IPS DF 4.7 (cell line): ENCODE measurements around the gene KCND3.

ENCODE experiments used
- DNase-seq: peaks from one replicate; pipeline ENCODE4 v3.0.0-alpha.2; 2013; ENCODE audit warnings: low spot score; ENCODE audit errors: extremely low read depth

KCND3 gene

GRCh38 chr1:111848852-111849545 is 140.5 kb downstream of the KCND3 start:
- no peak for DNase-seq

- no peak for DNase-seq
Observed at GRCh38 chr1:111847466-111847865, 142.0 kb downstream of the KCND3 start.

- no peak for DNase-seq
Observed at GRCh38 chr1:111846842-111847241, 142.6 kb downstream of the KCND3 start.

- DNase-seq, result no peak
Observed at GRCh38 chr1:111843177-111843576, 146.3 kb downstream of the KCND3 start.

GRCh38 chr1:111842411-111842810 is 147.1 kb downstream of the KCND3 start:
- DNase-seq, result no peak

- no peak for DNase-seq
Observed at GRCh38 chr1:111841746-111842145, 147.7 kb downstream of the KCND3 start.

- DNase-seq, result no peak
Observed at GRCh38 chr1:111841189-111841588, 148.3 kb downstream of the KCND3 start.

GRCh38 chr1:111837393-111837792 is 152.1 kb downstream of the KCND3 start:
- DNase-seq, result no peak

- DNase-seq, result no peak
Observed at GRCh38 chr1:111836111-111836510, 153.4 kb downstream of the KCND3 start.

GRCh38 chr1:111835514-111835913 is 154.0 kb downstream of the KCND3 start:
- no peak for DNase-seq

GRCh38 chr1:111834956-111835355 is 154.5 kb downstream of the KCND3 start:
- DNase-seq, result no peak

- no peak for DNase-seq
Observed at GRCh38 chr1:111833334-111833733, 156.1 kb downstream of the KCND3 start.

- no peak for DNase-seq
Observed at GRCh38 chr1:111832521-111833155, 156.8 kb downstream of the KCND3 start.

- DNase-seq, result no peak
Observed at GRCh38 chr1:111831153-111831552, 158.3 kb downstream of the KCND3 start.

- no peak for DNase-seq
Observed at GRCh38 chr1:111827946-111828345, 161.5 kb downstream of the KCND3 start.

GRCh38 chr1:111826278-111826677 is 163.2 kb downstream of the KCND3 start:
- DNase-seq, result no peak

- no peak for DNase-seq
Observed at GRCh38 chr1:111825217-111825616, 164.3 kb downstream of the KCND3 start.

- no peak for DNase-seq
Observed at GRCh38 chr1:111822138-111822537, 167.3 kb downstream of the KCND3 start.

GRCh38 chr1:111821121-111821745 is 168.2 kb downstream of the KCND3 start:
- DNase-seq, result no peak

GRCh38 chr1:111819566-111820263 is 169.8 kb downstream of the KCND3 start:
- DNase-seq, result no peak

- DNase-seq, result no peak
Observed at GRCh38 chr1:111818546-111818945, 170.9 kb downstream of the KCND3 start.

GRCh38 chr1:111818081-111818480 is 171.4 kb downstream of the KCND3 start:
- DNase-seq, result no peak
